CD4-positive, alpha-beta T cell treated with Interleukin-15 for 1 hour (primary cell): ENCODE measurements around the gene PKHD1.

Experiments
- DNase-seq: peaks from one replicate; pipeline ENCODE4 v3.0.0-alpha.2; 2020

PKHD1 gene, protein sequence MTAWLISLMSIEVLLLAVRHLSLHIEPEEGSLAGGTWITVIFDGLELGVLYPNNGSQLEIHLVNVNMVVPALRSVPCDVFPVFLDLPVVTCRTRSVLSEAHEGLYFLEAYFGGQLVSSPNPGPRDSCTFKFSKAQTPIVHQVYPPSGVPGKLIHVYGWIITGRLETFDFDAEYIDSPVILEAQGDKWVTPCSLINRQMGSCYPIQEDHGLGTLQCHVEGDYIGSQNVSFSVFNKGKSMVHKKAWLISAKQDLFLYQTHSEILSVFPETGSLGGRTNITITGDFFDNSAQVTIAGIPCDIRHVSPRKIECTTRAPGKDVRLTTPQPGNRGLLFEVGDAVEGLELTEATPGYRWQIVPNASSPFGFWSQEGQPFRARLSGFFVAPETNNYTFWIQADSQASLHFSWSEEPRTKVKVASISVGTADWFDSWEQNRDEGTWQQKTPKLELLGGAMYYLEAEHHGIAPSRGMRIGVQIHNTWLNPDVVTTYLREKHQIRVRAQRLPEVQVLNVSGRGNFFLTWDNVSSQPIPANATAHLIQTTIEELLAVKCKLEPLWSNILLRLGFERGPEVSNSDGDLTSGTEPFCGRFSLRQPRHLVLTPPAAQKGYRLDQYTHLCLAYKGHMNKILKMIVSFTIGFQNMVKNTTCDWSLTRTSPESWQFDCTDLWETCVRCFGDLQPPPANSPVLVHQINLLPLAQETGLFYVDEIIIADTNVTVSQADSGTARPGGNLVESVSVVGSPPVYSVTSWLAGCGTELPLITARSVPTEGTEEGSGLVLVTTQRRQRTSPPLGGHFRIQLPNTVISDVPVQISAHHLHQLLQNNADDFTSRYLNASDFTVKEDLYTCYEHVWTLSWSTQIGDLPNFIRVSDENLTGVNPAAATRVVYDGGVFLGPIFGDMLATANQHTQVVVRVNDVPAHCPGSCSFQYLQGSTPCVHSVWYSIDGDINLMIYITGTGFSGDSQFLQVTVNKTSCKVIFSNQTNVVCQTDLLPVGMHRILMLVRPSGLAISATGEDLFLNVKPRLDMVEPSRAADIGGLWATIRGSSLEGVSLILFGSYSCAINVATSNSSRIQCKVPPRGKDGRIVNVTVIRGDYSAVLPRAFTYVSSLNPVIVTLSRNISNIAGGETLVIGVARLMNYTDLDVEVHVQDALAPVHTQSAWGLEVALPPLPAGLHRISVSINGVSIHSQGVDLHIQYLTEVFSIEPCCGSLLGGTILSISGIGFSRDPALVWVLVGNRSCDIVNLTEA (N-terminal part only)

DNA sequence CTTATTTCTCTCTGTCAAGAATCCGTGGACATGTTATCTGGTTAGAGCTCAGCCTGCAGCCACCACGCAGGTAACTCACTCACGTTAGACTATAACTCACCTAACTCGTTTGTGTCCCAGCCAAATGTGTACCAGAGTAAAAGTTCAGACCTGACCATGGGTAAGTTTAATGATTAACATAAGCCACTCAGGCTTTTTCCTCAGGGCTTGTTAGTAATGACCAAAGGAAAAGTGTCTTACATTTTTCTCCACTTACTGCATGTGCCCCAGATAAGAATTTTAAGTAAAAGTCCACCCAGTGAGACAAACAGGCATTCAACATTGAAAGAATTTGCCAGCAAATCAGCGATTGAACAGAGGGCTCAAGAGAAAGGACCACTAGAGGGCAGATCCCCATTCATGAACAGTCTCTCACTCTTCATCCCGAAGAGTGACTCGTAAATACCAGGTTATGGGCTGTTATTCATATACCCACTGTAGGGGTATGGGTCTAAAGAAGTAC is at the start of gene PKHD1:
Gene PKHD1, minus strand, starts transcription at position 116 of the 502 bp plus-strand sequence. CDS start 2,680 bp downstream, outside the sequence.
- no peak for DNase-seq

DNA sequence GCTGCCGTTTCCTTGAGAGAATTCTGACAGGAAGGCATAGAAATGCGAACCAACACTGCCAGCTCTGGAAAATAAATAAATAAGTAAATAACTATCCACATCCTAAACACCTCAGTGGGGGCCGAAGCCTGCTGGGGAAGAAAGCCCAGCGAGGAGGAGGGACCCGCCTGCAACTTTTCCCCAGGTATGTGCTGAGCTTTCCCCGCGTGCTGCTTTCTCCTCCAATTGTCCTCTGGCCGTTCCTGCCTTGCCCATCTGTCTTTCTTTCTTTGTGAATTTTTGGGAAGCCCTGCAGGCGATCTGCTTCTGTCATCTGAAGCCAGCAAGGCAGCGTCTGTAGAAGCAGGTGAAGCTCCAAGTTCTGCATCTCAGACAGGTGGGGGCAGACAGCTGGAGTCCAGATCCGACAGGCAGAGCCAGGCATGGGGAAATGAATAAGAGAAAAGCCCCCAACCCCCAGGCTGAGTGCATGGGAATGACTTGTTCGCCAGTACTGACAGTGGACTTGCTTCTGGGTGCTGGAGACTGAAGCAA is 49.6 kb upstream of the PKHD1 start:
- DNase-seq: no peak

DNA sequence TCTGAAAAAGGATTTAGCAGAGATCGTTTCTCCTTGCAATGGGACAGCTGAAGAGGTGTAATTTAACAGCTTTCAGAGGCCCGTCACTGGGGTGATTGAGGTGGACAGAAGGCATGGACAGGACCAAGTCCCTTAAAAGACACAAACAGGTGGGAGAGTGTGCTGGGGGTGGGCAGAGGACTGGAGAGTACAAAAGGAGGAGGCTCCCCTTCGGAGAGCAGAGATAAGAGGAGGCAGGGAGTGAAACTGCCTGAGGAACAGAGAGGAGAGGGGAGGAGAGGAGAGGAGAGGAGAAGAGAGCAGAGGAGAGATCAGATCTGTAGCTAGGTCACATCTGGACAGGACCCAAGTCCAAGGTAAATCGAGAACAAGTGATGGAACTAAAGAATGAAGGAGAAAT is 48.6 kb upstream of the PKHD1 start:
- DNase-seq: no peak

DNA sequence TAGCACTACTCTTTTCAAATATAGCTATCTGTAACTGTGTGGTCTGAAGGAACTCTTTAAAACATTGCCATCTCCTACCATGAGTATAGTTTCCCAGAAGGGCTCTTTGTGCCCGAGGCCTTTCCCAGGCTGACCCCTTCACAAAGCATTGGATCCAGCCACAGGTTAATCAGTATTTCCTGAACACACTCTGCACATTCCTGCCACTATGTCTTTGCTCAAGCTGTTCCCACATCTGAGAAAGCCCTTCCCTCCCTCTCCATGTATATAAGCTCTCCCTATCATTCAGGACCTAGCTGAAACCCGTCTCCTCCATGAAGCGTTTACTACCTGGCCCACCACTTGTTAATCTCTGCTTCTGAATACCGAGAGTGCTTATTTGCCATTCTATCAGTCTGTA is 47.8 kb upstream of the PKHD1 start:
- DNase-seq: no peak

DNA sequence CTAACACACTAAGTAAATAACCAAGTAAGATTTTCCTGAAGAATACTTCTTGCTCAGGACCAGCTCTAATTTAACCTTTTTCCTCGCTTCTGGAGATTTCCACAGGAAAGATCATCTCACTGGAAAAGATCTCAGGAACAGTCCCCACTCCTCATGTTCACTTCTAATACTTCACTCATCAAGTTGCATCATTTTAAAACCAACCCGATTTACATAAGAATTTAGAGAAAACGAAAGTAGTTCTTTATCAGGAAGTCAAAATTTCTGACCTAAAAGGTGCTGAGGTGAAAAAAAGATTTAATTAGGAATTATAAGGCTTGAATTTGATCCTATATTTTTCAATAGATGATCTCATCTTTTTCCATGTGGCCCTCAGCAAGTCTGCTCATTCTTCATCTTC is 46.6 kb upstream of the PKHD1 start:
- no peak for DNase-seq

DNA sequence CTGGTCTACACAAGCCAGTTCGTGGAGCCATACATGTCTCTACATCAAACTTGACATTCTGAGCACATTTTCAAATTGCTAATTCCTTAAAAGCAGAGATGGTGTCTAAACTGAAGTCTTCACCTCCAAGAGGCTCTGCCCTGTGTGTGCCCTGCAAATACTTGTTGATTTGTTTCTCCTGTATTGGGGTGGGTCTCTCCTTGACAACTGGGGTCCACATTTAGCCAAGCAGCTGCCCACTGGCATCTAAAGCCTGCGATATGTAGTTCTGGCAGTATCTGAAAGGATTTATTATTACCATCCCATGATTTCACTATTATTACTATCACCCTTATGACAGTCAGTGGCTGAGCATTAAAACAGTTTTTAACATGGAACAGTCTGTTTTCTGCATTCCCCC is 45.9 kb upstream of the PKHD1 start:
- no peak for DNase-seq

DNA sequence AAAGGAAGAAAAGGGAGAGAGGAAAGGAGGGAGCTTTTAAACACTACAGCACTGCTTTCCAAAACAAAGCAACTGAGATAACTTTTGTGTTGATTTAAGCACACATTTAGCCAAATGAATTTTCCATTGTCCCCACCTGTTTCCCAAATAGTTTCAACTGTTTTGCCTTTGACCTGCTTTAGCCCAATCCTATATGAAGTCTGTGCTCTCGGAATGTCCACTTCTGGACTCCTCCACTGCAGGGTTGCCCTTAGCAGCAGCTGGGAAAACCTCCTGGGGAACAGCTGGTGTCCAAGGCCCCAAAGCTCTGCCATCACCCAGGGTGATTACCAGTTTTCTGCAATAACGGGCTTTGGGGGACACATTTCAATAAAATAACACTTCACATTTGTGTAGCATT is 44.9 kb upstream of the PKHD1 start:
- no peak for DNase-seq

DNA sequence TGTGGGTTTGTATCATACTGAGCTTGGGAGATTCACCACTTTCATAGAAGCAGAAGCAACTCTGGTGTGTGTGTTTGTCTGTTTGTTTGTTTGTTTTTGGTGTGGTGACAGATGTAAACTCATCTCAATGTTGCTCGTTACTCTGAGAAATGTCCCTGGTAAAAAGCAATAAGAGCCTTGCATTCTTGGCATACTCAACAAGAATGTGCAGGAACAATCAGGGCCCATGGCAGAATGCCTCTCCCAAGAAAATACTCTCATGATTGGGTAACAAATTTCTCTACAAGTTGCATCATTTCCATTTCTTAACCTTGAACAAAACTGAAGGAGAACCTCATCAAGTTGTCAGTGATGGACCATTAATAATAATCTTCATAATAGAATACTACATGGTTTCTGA is 43.0 kb upstream of the PKHD1 start:
- DNase-seq: no peak

DNA sequence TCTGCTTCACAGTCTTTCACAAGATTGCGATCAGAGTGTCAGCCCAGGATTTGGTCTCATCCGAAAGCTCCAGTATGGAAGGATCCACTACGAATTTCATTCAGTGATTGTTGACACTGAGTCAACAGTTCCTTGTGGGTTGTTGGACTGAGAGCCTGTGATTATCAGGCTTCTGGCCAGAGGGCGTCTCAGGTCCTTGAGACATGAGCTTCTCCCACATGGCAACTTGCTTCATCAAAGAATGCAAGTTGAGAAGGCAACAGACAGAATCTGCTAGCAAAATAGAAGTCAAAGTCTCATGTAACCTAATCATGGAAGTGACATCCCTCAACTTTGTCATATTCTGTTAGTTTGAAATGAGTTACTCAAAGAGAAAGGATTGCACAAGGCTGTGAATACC is 40.5 kb upstream of the PKHD1 start:
- DNase-seq: no peak

DNA sequence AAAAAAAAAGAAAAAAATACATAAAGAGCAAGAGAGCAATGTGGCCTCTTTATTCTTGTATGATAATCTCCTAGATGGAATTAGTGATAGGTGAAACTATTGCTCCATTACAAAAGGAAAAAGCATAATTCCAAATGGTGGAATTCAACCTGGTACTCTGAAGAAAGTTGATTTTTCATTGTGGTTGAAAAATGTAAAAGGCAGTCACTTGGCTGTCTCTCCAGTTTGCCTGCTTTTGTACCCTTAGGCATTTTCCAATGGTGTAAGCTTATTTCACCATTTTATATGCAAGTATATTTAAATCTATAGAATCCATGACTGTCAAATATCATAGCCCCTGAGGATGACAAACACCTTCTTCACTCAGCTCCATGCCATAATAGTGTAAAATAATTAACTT is 38.8 kb upstream of the PKHD1 start:
- no peak for DNase-seq

DNA sequence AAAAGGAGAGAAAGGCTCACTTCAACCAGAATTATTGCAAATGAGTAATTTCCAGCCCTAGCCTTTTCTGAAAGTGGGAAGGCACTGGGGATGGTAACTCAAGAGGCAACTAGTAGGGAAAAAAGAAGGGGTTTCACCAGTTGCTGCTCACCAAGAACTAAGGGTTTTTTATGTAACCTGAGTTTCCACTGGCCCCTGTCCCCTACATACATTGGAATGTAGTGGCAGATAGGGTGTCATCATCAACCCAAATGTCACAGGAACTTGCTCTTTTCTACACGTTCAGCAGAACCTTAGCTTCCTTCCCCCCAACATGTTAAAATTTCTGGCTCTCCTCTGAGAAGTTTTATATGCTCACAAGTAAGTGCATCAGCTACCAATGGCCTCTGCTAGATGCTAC is 38.2 kb upstream of the PKHD1 start:
- no peak for DNase-seq

DNA sequence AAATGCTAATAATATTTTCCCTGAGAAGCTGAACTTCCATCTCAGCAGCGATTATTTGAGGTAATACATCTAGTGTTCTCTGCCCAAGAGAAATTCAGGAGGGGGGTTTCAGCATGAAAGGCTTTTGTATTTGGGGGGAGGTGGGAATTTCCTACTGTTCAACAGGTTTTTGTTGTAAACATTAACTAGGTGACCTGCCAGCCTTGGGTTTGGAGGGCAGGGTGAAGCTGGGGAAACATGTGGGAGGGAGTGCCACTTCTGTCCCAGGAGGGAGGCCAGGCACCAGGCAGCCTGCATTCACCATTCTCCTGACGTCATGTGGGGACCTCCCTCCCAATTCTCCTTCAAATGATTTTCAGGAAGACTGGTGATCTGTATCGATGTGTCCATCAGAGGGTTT is 37.7 kb upstream of the PKHD1 start:
- no peak for DNase-seq

DNA sequence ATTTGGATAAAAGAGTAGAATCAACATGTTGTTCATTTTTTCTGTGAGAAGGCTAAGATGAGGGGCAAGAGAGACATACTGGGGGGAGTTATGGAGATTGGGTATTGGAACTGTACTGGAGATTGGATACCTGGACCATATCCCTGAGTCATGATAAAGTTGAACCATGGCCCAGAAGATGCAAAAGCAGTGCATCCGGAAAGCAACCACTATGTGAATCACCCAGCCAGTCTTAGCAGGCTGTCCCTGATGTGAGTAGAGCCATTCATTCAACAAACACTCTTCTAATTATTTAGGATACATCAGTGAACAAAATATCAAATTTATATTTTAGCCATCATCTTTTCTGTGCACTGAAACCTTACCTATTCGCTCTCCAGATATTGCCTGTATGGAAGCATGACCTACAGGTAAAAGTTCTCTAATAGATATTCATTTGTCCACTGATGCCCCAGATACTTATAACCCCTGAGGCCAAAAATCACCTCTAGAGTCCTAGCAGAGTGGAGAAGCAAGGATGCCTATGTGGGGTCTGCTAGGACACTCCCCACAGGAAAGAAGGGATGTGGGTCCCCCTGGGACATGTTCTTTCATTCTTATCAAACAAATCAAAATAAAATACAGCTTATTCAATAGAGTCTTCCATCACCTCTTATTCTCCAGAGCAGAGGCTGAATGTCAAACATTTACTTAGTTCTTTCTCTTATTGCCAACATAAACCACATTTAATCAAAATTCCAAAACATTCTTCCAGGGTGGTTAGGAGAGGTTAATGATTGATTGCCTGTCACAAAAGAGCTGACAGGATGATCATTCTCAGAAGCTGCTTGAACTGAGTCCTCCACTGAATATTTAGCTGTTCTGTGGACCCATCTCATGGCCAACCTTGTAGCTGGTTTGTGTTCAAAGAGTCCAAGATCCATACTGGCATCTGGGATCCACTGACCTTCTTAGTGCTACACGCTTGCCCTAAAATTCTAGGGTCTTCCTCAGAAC is 37.0 kb upstream of the PKHD1 start:
- no peak for DNase-seq

DNA sequence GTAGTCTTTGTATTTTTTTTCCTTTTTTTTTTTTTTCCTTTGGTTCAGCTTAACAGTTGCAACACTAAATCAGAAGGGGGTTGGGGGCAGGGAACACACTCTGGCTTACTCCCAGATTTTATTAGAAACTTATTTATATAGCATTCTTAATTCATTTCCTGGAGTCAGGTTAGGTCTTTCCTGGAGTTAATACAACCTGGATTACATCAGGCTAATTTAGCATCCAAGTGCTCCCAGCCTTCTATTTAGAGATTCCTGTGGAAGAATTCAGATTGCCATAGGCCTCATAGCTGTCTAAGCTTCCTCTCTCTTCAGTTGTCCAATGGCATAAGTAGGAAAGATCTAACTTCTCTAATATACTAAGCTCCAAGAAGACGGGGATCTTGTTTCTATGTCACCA is 35.8 kb upstream of the PKHD1 start:
- DNase-seq: no peak

DNA sequence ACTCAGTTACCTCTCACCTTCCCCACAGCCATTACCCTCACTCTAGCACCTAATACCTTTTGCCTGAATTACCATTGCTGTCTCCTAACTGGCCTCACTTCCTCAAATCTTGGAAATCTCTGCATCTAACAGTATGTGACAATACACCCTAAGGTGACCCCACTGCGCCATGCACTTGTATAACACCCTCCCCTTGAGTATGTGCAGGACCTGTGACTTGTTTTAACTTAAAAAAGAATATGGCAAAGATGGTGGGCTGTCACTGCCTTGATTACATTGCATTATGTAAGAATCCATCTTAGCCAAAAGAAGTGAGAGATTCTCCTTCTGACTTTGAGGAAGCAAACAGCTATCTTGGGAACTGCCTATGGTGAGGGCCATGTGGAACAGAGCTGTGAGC is 29.9 kb upstream of the PKHD1 start:
- no peak for DNase-seq

DNA sequence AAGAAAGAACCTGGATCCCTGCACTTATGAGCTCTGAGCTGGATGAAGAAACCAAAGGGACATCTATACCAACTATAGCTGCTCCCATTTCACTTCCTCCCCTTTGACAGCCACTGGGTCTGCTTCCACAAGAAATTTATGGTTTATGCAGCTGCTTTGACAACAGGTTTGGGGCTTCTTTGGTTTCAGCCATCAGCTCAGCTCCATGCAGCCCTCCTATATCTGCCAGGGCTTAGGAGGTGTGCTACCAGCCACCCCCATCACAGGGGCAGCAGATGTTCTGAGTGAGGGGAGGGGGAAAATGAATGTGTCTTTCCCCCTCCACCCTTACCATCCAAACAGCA is 29.2 kb upstream of the PKHD1 start:
- DNase-seq: no peak

DNA sequence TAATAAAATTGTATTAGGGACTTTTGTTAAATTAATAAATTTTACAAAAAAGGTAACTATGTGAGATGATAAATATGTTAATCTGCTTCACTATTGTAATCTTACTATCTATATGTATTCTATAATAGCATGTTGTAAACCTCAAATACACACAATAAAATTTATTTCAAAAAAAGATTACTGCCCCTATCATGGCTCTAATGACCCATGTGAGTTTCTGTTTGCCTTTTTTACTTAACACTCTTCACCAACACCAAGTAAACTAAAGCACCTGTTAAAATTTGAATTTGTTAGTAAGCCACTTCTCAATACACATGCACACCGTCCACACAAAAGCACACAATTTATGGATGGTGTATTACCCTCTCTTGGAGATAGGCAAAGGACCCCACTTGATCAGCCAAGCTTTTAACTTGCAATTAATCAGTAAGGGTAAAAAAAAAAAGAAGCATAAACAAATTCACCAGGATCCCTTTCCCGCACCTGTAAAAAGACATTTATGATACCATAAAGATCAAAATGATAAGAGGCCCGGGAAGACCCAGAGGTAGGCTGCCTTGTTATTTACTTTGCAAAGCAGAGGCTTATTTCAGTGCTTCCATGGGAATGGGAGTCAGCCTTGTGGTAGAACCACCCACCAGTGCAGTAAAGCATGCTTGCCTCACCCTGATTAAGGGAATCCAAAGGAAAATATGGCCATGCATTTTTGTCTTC is 28.6 kb upstream of the PKHD1 start:
- DNase-seq: no peak

DNA sequence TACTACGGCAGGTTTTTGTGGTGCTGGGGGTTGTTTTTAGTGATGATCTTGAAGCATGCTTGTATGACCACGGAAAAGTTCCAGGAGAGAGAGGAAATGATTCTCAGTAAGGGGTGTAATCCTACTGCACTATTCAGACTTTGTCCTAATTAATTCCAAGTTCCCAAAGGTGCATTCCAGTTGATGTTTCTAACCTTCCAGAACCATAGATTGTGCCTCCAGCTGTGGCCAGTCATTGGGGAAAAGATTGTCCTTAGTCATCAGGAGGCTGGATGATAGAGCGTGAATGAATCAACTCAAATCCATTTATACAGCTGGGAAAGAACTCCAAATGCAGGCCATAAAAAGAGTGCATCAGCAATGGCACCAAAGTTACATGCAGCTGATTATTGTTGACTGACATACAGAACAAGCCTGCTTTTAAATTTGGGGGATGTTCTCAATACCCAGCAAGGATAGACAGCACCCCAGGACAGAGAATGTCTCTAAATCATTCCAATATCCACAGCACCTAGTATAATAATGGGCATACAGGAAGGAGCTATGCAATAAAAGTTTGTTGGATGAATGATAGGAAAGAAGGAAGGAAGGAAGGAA is 27.8 kb upstream of the PKHD1 start:
- no peak for DNase-seq

DNA sequence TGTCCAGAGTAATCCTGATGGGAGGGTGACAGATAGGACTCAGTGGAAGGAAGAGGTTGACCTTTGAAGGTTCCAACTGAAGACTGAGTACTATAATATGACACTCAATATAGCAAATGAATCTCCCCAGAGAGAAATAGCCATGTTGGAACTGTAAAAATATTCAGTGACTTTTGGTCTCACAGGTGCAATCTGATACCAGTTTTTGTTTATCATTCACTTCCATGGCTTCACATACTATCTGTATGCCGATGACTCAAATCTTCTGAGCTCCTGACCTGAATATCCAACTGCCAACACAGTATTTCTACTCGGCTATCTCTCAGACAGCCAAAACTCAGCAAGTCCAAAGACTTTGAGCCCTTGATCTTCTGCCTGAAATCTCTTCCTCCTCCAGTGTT is 21.8 kb upstream of the PKHD1 start:
- no peak for DNase-seq

DNA sequence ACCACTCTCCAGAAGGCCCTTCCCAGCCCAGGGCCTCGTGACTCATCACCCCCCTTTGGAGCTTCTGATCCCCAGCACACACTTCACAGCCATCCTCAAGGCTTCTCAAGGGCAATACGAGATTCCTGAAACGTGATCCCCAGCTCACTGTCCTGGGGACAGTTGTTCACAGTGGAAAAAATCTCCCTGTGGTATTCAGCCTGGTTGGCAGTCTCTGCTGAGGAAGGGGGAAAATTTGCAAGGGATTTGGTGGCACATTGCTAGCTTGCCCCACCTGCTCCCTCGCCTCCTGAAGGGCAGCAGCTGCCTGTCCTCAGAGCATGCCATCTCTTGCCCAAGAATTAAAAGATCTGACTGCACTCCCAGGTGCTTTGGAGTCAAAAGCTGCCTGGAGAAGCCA is 20.7 kb upstream of the PKHD1 start:
- no peak for DNase-seq

DNA sequence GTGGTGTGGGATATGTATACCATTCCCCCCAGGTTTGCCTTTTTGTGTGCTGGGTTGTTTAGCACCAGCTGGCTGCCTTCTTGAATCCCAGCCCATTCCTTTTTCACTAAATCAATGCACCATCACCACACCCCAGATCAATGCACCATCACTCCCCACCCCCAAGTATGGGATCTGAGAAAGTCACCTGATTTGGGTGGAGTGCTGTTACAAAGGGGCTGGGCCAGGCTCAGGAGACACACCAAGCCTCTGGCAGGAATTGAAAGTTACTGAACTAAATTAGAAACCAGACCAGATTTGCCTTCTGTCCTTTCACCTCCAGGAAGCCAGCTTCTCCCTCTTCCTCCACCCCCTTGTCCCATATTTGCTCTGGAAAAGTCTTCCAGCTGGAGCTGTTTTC is 19.6 kb upstream of the PKHD1 start:
- DNase-seq: no peak
